Measurements from ENCODE around the gene METTL23. TPM values are rescaled to one million over a fixed set of nuclear protein-coding genes. Genes with fewer than 3 reads are reported as not detected.

The METTL23 gene, protein sequence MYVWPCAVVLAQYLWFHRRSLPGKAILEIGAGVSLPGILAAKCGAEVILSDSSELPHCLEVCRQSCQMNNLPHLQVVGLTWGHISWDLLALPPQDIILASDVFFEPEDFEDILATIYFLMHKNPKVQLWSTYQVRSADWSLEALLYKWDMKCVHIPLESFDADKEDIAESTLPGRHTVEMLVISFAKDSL
- polyA plus RNA-seq (ENCODE audit: insufficient read length in 12 of 12) = 10 to 100 TPM in 11 of 12 donors, not detected in 1; 11.9 to 28.1 (median 21.1) TPM
- long read RNA-seq, donor 1, transcript METTL23-201 (5 exons, 1,155 nt) = major isoform, 6 of 19 reads
- long read RNA-seq, donor 1, partial matches to known transcripts = 0 of 19 reads
- long read RNA-seq, donor 1, other reads (novel, unspliced or antisense) = 0 of 19 reads
- long read RNA-seq, donor 2, partial matches to known transcripts = 0 of 9 reads
- long read RNA-seq, donor 2, other reads (novel, unspliced or antisense) = 0 of 9 reads
- long read RNA-seq, donor 3, partial matches to known transcripts = 0 of 7 reads
- long read RNA-seq, donor 3, other reads (novel, unspliced or antisense) = 0 of 7 reads
- long read RNA-seq, donor 4, partial matches to known transcripts = 0 of 6 reads
- long read RNA-seq, donor 4, other reads (novel, unspliced or antisense) = 0 of 6 reads
- long read RNA-seq, donor 5, partial matches to known transcripts = 0 of 12 reads
- long read RNA-seq, donor 5, other reads (novel, unspliced or antisense) = 0 of 12 reads
- long read RNA-seq, donor 6, partial matches to known transcripts = 0 of 3 reads
- long read RNA-seq, donor 6, other reads (novel, unspliced or antisense) = 0 of 3 reads
- long read RNA-seq, donor 7, partial matches to known transcripts = 0 of 2 reads
- long read RNA-seq, donor 7, other reads (novel, unspliced or antisense) = 0 of 2 reads
- long read RNA-seq, donor 8, partial matches to known transcripts = 0 of 5 reads
- long read RNA-seq, donor 8, other reads (novel, unspliced or antisense) = 0 of 5 reads
- long read RNA-seq, donor 9, partial matches to known transcripts = 0 of 5 reads
- long read RNA-seq, donor 9, other reads (novel, unspliced or antisense) = 0 of 5 reads
- long read RNA-seq, donor 10, partial matches to known transcripts = 16 of 163 reads
- long read RNA-seq, donor 10, other reads (novel, unspliced or antisense) = 141 of 163 reads
- long read RNA-seq, donor 11, partial matches to known transcripts = 0 of 4 reads
- long read RNA-seq, donor 11, other reads (novel, unspliced or antisense) = 0 of 4 reads

DNA sequence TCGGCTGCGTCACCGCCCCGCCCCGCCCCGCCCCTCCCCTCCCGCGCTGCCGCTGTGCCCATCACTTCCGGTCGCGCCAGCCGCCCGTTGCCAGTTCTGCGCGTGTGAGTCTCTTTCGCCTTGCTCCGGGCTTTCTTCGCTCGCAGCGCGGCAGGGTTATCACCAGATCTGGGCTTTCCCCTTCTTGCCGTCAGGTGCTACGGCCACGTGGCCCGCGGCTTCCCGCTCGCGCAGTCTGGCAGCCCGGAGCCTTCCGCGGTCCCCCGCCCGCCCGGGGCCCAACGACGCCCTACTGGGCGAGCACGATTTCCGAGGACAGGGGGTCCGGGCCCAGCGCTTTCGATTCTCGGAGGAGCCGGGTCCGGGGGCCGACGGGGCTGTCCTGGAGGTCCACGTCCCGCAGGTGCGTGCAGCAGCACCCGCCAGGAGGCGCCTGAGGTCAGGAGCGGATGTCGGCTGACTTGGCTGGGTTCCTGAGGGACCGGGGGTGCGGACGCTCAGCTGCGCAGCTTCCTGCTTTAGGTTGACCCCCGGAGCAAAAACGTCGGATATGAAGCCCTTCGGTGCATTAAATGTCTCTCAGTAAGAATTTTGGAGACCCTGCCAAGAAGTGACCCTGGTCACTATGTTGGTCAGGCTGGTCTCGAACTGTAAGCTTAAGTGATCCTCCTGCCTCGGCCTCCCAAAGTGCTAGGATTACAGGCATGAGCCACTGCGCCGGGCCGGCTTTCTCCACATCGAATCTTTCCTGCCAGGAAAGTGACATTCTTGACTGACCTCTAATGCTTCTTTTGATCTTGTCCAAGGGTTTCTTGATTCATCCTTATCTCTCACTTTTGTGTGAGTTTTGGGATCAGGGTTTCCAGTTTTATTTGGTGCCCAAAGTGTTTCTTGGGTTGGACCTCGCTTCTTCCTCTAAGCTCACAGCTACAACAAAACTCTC is at the start of gene METTL23:
METTL23 (plus strand) TSS at position 64 of the 943 bp plus-strand sequence. CDS start 2,872 bp downstream, outside the sequence.
- DNase-seq = peak; percentile 83

DNA sequence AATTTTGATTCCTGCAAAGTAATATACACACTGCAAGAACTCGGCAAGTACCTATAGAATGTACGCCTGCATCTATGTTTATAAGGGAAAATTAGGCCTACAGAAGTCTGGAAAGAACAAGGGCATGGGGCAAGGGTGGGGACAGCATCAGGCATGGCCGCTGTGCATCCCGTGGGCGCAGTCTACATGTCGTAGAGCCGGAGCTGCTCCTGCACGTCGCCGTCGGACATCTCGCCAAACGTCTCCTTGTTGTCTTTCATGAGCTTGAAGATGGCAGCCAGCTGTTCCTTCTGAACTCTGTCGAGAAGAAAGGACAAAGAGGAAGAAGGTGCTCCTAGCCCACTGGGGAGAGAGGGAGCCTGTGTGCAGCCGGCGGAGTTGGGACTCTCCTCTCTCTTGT is 49.2 kb upstream of the METTL23 start:
- no peak for DNase-seq

- DNase-seq = no peak
These were observed 48.3 kb upstream of the METTL23 start for GRCh38 chr17:76678330-76678729.

DNA sequence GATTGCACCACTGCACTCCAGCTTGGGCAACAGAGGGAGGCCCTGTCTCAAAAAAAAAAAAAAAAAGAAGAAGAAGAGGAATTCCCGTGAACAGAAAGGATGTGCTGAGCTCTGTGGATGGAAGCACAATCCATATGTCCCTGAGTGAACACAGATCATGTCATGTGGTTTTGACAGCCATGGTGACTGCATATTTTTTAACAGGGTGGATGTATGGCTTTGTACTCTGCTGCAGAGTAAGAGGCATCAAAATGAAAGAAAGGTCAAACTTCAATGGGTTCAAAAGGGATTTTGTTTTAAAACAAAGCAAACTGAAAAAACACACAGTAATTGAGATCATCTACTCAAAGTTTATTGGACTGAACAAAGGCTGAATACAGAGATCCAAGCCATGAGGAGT is 47.4 kb upstream of the METTL23 start:
- no peak for DNase-seq

GRCh38 chr17:76681222-76682137 is 45.2 kb upstream of the METTL23 start:
- DNase-seq = peak; percentile 70

DNA sequence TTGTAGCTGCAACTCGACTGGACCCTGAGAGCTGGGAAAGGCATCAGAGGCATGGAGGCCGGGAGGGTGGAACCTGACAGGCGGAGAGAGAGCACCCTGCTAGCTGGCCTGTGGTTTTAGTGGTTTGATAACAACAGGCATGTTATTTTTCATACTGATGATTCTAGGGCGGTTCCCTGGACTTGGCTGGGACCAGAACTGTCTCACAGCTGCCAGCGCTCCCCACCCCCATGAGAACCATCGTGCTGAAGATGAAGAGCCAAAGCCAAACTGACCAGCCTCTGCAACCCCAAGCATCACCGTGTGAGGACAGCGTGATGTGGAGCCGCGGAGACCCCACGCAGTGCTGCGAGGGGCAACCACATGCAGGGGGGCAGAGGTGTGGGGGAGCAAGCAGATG is 44.3 kb upstream of the METTL23 start:
- DNase-seq = no peak

DNA sequence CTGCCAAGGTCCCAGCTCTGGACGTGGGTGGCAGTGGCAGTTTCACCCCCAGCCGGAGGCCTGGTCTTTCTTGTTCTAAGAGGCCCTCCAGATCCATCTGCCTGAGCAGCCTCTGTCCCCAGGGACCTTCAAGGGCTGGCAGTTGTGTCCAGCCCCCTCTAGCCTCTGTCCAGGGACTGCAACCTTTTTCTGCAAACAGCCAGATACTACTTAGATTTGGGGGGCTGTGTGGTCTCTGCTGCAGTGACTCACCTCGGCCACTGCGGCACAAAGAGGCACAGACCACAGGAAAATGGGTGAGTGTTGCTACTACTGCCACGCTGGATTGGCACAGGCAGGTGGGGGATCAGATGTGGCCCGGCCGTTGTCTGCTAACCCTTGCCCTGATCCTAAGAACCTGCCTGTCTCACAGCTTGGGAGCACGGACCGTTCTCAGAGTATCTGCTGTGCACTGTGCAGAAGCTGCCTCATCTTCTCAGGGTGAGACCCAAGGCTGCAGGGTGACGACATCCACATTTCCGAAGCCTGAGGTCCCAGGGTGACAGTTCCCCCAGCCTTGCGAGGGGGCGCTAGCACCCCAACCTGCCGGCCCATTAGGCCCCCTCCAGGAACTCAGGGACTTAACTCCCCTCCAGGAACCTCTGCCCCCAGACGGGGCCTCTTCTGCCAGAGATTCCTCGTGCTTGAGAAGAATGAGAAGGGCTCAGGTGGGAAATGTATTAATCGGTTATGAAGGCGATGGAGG is 43.5 kb upstream of the METTL23 start:
- no peak for DNase-seq

GRCh38 chr17:76683921-76684745 is 42.5 kb upstream of the METTL23 start:
- no peak for DNase-seq

DNA sequence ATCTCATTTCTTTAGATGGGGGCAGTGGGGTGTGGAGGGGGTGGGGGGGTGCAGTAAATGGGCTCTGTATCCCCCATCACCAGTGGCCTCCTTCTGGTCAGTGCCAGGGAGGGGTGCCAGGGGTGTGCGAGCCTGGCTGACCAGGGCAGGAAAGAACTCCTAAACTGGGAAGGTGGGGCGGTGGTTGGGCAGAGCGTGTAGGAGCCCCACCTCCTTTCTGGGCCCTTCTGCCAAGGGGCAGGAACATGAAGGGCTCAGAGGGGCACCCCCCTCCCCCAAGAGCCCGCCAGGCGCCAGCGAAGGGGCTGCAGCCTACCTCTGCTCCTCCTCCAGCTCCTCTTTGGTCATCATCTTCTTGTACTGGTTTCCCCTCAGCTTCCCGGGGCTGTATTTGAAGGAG is 41.9 kb upstream of the METTL23 start:
- DNase-seq = no peak

GRCh38 chr17:76685366-76685765 is 41.3 kb upstream of the METTL23 start:
- DNase-seq = no peak

DNA sequence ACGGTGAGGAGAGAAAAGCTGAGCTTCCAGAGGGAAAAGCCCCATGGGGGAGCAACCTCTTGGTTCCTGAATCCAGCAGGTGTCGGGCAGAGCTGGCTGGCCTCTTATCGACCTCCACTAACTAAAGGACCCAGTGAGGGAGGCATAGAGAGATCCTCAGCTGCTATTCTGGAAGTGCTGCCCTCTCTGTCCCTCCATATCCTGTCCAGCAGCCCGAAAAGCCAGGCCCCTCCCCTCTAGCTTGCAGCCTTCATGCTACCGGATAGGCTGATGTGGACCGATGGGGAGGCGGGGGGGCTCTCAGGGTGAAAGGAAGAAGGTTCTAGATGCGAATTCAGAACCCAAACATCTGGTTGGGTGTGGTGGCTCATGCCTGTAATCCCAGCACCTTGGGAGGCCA is 40.8 kb upstream of the METTL23 start:
- no peak for DNase-seq

DNA sequence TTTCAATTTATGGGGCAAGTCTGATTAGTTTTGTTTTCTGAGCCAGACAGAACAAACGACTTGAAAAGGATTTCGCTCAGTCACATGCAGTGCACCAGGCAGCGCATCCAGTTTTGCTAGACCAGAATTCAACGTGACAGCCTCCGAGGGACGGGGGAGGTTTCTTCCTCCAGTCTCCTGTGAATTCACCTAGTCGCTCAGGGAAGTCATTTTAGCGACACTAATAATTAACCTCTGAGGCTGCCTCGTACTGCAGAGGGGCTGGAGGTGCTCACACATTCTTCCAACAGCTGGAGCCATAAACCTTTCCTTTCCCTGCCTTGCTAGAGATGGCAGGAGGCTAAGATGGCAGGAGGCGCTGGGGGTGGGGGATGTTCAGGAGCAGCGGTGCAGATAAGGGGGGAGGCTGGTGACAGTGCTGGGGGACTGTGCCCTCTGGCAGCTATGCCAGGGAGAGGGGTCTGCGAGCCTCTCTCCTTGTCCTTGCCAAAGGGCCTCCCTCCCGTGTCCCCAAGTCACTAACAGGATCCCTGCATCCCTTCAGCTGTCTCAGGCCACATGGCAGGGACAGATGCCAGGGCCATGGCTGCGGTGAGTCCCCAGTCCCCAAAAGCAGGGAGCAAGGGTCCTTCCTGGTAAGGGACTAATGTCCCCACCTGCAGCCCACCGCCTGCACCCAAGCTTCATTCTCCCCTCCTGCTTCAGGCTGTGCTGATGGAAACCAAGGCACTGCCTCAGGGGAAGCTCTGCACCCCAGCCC is 39.9 kb upstream of the METTL23 start:
- no peak for DNase-seq

DNA sequence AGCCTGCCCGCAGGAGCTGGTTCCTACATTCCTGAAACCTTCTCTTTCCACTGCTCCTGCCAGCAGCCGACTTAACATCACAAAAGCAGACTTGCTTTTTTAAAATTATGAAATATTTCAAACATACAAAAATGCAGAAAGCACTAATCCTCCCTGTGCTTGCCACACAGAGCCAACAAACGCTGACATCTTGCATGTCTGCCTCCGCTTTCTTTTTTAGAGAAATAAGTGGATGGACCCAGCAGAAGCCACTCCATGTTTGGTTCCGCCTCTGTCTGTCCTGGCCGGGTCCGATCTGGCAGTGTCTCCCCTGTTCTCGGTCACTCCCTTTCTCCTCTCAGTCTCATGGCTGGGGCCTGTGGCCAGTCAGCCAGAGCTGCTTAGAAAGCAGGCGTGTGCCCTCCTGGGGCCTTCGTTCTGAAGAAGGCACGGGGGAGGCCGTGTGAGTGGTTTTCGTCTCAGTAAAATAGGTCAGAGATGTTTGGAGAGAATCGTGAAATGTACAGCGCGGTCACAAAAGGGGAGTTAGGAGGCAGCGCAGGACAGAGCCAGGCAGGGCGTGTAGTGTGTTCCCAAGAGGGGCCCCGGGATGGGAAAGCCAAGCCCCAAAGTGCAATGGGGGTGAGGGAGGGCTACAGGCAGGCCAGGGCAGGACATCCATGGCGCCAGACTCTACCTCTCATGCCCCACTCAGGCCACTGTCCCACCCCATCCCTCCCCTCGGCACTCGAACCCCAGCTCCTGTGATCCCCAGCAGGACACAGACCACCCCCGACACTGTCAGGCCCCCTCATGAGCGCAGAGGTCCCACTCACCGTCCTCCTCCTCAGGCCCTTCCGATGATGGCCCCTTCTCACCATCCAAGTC is 39.1 kb upstream of the METTL23 start:
- peak; percentile 66 for DNase-seq

DNA sequence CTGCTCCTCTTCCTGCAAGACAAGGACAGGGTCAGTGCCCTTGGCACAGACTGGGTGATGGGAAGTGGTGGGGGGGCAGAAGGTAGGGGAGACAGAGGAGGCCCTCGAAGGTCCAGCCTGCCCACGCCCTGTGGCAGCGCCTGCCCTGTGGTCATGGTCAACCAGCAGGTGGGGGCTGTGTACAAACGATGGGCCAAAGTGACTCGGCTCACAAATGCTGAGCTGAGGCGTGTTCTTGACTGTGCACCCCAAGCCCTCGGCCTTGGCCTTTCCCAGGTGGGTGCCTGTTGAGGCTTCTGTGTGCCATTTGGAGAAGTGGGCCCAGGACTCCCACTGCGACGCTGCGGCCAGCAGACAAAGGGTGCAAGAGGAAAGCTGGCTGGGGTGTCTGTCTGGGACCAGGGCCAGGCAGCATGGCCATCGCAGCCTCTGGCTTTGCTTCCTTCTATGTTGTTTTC is 38.4 kb upstream of the METTL23 start:
- DNase-seq = no peak

- DNase-seq = no peak
These were observed 36.8 kb upstream of the METTL23 start for GRCh38 chr17:76689859-76690258.

Data from muscle of arm (tissue), 14 donors.